ENCODE results near the gene TUBB3.
"Not testable (repeated sequence)": the region's sequence is repeated elsewhere in the genome, so short reads cannot be mapped to it uniquely, and the experiment has no call there.

TUBB3 gene

GRCh38 chr16:89965447-89966225 lies 42.5 kb downstream of the TUBB3 start:
- DNase-seq (ENCODE audit: low spot score), result no peak

GRCh38 chr16:89966756-89967155 lies 43.6 kb downstream of the TUBB3 start:
- DNase-seq (ENCODE audit: low spot score), result no peak

DNA sequence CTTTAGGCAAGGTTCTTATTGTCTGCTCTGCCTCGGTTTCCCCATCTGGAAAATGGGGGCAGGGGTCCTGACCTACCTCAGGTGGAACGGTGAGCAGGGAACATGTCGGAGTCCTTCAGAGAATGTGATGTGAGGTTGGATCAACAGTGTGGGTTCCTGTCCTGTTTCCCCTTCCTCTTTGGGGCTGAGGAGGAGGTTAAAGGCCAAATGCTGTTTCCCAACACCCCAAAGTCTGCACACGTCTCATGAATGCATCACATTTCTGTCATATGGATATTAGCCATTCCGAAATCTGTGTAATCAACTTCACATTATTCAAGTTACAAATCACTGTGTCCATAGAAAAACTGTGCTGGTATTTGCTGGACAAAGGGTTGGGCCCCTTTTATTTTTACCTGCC lies 44.3 kb downstream of the TUBB3 start:
- not testable (repeated sequence) for DNase-seq (ENCODE audit: low spot score)

- not testable (repeated sequence) for DNase-seq (ENCODE audit: low spot score)
Measured at GRCh38 chr16:89968074-89968473, 44.9 kb downstream of the TUBB3 start.

DNA sequence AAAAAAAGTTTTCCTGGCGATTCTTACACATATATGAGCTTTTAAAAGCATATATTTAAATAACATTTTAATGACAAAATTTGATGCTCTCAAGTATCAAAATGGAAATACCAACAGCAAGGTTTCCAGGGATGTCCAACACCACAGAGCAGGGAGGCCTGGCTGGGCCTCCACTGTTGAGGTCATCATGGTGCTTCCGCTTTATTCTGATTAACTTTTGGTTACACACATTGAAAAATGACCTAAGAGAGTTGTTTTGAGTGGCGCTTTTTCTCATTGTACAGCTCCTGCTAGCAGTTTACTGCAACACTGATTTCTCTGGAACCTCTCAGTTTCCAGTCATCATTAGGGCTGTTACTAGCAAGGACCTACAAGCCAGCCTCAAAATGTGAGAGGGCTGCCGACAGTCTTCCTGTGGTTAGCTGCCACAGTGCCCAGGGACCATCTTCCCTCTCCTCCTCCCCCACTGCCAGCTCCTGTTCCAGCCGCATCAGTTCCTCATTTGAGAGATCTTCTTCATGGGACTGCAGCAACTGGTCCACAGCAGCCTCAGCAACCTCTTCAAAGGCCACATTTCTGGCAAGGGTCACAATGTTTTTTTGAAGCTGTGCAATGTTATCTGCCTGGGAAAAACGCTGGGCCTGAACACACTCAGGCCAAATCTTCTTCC lies 46.7 kb downstream of the TUBB3 start:
- no peak for DNase-seq (ENCODE audit: low spot score)

DNA sequence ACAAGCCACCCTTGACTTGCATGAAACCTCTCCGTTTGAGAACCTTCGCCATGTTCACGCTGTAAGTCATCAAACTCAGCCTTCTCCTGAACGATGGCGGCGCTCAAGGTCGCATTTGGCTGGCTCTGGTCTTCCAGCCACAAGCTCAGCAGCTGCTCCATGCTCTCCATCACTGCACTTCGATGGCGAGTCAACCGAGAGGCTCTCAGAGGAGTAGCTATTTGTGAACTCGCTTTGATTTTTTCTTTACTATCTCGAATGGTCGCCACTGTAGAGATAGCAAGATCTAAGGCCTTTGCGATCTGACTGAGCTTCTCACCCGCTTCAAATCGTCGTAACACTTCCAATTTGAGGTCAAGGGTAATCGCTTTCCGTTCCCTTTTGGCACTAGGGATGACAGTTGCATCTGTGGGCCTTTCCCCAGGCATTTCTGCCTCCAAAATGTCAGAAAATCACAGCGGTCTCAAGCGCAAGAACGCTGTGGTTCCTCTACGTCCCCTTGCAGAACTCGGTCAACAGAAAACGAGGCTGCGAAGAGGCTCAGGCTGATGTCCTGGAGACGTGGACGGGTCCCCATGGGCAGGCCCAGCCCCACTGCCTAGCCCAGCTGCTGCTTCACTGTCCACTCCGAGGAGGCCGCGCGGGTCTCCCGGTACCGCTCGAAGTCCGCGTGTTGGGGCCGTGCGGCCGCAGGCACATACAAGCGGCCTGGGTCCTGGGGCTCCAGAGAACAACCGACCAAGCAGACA lies 48.5 kb downstream of the TUBB3 start:
- no peak for DNase-seq (ENCODE audit: low spot score)

- DNase-seq (ENCODE audit: low spot score), result peak; percentile 100
Measured at GRCh38 chr16:89972244-89973234, 49.4 kb downstream of the TUBB3 start.

GRCh38 chr16:89973235-89973634 lies 50.1 kb downstream of the TUBB3 start:
- no peak for DNase-seq (ENCODE audit: low spot score)

DNA sequence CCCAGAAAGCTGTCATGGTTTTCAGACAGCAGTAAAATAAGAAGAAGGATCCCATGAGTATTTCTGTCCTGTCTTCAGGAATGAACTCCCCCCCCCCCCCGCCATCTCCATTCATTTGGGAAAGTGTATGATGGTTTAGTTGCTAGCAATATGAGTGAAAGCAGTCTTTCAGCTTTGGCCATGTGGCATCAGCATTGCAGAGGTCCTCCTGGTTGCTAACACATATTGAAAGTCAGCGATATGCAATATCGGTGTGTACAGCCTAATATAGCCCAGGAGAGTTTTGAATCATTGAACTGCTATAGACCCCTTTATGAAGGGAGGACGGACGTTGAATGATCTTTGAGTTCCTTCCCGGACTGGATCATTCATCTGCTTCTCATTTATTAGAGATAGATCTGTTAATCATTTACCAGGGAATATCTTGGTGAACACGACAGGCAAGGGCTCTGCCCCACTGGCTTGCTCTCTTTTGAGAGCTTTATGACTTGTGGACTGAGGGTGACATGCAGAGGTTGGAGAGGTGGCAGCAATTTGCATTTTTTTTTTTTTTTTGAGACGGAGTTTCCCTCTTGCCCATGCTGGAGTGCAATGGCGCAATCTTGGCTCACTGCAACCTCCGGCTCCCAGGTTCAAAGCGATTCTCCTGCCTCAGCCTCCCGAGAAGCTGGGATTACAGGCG lies 50.7 kb downstream of the TUBB3 start:
- no peak for DNase-seq (ENCODE audit: low spot score)

DNA sequence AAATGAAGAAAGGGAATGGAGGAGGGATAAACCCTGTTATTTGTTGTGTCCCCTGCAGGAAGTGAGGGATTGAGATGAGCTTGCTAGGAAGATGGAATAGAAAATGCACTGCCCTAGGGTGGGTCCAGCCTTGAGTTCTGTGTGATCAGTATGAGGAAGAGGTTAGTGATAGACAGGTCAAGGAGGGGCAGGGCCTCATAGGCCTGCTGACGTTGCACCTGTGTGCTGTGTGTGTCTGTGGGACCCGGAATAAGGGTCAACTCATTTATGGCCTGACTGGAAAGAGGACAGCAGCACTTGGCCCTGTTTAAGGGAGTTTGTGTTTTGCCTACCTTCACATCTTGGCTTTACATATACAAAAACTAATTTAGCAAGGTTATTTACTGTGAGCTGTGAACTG lies 51.7 kb downstream of the TUBB3 start:
- no peak for DNase-seq (ENCODE audit: low spot score)

DNA sequence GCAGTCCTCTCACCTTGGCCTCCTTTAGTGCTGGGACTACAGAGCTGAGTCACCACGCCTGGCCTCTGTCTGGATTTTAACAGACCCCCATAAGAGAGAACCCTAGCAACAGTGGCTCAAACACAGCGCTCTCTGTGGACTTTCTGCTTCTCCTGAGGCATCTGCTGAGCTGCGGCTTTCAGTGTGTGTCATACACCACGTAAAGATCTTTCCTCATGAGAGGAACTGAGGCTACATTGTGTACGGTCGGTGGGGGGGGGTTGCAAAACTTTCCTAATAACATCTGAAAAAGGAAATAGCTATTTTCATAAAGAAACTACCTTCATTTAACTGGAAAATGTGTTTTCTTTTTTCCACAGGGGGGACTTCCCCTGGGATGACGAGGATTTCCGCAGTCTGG lies 58.3 kb downstream of the TUBB3 start:
- DNase-seq (ENCODE audit: low spot score), result no peak

DNA sequence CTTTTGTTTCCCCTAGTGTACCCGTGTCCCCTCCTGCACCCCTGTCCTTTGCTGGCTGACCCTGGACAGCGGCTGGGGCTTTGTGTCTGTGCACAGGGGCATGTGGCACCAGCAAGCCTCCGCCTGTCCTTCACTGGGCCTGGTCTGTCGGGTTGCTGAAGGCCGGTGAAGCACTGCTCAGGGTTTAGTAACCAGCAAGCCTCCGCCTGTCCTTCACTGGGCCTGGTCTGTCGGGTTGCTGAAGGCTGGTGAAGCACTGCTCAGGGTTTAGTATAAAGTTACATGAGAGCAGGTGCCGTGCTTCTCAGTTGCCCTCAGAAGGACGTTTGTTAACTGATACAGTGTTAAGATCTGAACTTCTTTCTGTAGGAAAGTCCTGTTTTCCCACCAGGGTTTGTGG lies 59.2 kb downstream of the TUBB3 start:
- no peak for DNase-seq (ENCODE audit: low spot score)

DNA sequence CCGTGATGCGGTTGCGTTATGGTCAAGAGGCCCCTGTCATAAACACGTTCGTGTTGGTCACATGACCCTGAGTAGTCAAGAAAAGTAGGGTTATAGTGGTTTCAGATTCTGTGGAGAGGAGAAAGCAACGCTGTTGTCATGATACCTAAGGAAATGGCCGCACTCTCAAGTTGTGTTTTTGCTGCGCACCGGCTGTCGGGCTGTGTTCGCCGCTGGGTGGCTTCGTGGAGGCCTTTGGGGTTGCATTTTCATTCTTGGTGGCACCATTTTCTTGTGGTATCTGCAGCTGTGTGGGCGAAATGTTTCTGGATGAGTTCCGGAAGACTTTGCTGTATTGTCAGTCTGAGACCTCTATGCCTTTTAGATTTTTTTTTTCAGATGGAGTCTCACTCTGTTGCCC lies 60.4 kb downstream of the TUBB3 start:
- no peak for DNase-seq (ENCODE audit: low spot score)

GRCh38 chr16:89984216-89984615 lies 61.1 kb downstream of the TUBB3 start:
- DNase-seq (ENCODE audit: low spot score), result no peak

DNA sequence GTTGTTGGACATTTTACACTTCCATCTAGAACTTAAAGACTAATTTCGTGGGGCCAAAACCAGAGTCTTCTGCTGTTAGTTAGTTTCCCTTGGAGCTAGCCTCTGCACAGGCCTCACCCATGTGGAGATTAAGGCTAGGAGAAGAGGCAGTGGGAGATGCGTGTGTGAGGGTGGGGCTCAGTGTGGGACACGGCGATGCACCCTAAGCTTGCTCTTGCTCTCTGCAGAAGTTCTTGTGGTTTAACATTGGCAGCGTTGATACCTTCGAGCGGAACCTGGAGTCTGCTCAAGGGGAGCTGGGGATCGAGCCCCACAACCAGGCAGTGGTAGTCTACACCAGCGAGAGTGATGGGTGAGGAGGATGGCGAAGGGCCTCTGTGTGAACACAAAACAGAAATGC lies 62.1 kb downstream of the TUBB3 start:
- no peak for DNase-seq (ENCODE audit: low spot score)
